ENCODE measurements around the gene SORT1.
"Not testable (repeated sequence)": the region's sequence is repeated elsewhere in the genome, so short reads cannot be mapped to it uniquely, and the experiment has no call there.

SORT1 gene

GRCh38 chr1:109396871-109397580 lies 692 bp downstream of the SORT1 start:
- DNase-seq: no peak

GRCh38 chr1:109396513-109396839 lies 1.2 kb downstream of the SORT1 start:
- DNase-seq: no peak

GRCh38 chr1:109395602-109396512 lies 1.9 kb downstream of the SORT1 start:
- peak; percentile 86 for DNase-seq

GRCh38 chr1:109395282-109395599 lies 2.5 kb downstream of the SORT1 start:
- not testable (repeated sequence) for DNase-seq

GRCh38 chr1:109394591-109395281 lies 3.0 kb downstream of the SORT1 start:
- no peak for DNase-seq

DNA sequence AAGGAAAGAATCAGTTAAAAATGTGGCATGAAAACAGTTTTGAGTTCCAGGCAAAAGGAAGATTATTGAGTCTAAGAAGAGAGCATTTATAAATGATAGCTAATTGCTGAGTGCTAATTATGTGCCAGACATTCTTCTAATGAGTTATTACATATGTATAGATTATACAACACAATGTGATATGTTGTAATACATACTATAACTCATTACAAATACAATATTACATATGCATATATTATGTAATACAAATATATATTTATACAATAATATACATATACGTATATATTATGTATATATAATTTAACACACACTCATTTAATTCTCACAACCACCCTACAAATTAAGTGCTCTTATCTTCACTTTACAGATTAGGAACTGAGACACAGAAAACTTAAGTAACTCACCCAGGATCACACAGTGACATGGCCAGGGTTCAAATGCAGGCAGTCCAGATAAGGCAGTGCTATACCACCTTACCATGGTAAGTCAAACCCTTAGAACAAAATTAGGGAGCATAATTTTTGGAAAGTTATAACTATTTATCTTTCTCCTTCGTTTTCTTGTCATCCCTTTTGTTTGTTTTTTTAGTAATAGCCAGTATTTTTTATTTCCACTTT lies 4.0 kb downstream of the SORT1 start:
- no peak for DNase-seq

GRCh38 chr1:109392788-109393616 lies 4.7 kb downstream of the SORT1 start:
- peak; percentile 67 for DNase-seq

- no peak for DNase-seq
Observed at GRCh38 chr1:109392037-109392787, 5.5 kb downstream of the SORT1 start.

DNA sequence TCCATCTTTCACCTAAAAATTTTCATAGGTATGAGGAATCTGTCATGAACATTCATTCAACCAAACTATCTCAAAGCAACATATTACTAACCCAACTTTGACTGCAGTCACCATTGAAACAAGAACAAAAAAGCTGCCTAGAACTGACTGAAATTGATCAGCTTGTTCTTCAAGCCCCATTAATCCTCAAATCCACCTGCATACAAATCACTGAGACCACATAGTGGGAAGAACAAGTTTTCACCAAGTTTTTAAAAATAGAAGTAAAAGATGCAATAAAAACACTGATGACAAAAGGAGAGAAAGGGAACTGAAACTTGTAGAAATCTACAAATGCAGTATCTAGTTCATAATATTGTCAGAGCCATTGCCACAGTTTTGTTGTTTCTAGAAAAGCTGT lies 6.1 kb downstream of the SORT1 start:
- no peak for DNase-seq

DNA sequence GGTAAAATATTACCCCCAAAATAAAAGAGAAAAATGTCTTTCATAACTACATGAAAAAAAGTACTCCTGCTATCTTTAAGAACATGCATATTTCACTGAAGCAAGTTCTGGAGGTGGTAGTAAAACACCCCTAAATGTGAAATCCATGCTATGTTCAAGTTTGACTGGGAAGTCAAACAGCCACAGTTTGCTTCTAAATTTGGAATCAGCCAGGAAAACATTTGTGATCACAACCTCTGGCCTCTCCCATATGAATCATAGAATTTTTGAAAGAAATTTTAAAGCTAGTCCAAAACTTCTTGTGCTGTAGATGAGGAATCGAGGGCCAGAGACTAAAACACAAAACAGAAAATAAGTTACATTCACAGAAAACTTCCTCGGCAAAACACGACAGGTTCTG lies 6.6 kb downstream of the SORT1 start:
- peak; percentile 70 for DNase-seq

DNA sequence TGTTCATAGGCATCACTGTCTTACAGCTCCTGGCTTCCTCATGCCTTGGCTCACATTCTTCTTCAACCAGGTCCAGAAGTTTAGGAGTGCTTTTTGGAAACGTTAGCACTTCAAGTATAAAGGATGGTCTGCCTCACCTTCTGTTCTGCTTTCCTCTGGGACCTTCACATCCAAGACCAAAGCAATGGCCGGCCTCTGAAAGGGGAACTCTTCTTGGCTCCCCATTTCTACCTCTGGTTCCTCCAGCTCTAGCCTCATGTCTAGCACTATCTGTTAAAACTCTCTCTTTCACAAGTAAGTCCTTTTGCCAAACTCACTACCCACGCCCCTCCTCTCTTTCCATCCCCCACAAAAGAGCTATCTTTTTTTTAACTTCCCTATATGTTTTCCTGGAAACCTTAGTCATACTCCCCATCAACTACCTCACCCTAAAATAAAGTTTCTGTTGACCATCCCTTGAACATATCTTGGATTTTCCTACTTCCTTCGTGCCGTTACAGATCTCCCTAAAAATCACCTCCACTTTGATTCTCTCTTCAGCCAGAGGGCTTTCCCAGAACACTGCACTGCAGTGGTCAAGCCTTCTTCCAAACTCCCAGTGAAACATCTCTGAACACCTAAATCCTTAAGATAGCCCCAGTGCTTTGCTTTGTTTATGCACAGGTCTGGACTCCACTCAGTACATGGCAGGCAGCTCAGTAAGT lies 7.9 kb downstream of the SORT1 start:
- no peak for DNase-seq

DNA sequence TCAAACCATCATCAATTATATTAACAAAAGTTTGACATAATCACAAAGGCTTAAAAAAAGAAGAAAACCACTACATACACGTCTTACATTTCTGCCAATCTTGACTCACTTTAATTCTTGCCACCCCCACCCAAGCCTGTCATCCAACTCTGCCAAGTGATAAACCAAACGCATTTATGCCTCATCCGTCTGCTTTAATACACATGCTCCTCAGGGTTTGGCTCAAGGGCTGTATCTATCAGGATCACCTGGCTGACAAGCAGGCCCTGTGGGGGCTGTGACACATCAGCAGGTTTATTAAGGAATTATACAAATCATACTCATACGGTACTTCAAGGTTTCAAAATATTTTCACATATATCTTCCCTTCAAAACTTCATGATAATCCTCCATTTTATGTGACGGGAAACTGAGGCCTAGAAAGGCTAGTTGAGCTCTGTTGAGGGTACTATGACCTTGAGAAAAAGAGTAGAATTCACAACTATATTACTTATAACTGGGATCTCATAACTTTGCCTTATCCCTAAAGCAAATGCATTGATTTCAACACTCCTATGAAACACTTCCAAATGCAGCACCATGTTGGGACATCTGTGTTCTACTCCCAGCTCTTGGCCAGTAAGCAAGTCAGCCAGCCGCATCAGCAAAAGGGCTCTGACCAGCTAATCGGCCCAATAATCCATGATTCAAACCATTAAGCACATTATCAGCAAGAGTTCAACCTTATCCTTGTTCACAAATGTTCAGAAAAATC lies 8.7 kb downstream of the SORT1 start:
- DNase-seq: no peak

- no peak for DNase-seq
Observed at GRCh38 chr1:109388208-109388711, 9.5 kb downstream of the SORT1 start.

DNA sequence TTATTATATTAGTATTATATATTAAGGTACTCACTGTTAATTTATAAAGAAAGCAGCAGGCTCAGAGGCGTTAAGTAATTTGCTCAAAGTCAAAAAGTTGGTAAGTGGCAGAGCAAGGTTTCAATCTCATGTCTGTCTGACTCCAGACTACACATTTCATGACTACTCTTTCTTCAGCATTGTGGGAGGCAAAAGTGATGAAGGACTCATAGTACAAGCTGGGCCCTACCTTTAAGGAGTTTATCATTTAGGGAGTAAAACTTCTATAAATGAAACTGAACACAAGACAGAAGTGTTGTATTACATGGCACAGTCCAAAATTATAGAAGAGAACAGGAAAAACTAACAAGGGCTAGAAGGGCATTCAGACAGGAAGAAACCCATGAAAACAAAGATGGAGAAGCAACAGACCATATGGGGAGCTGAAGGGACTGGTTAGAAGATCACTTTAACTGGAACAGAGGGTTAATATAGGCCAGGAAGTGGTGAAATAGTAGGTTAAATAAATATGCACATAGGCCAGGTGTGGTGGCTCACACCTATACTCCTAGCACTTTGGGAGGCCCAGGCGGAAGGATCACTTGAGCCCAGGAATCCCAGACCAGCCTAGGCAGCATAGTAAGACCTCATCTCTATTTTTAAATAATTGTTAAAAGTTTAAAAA lies 11.5 kb downstream of the SORT1 start:
- no peak for DNase-seq

DNA sequence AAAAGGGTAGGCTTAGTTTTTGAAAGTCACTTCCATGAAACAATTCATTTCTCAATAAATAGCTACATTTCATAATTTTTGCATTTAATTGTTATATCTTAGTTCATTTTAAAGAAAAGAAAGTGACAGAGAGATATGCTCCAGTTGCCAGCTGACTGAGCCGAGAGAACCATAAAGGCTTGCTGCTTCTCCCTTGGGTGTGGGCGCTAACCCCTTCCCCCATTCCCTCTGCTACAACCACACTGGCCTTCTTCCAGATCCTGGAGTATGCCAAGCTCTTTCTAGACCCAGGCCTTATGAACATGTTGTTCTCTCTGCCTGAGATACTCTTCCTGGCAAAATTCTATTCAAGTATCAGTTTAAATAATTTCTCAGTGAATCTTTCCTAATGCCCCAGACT lies 12.3 kb downstream of the SORT1 start:
- DNase-seq: no peak

GRCh38 chr1:109383854-109384253 lies 13.9 kb downstream of the SORT1 start:
- no peak for DNase-seq

DNA sequence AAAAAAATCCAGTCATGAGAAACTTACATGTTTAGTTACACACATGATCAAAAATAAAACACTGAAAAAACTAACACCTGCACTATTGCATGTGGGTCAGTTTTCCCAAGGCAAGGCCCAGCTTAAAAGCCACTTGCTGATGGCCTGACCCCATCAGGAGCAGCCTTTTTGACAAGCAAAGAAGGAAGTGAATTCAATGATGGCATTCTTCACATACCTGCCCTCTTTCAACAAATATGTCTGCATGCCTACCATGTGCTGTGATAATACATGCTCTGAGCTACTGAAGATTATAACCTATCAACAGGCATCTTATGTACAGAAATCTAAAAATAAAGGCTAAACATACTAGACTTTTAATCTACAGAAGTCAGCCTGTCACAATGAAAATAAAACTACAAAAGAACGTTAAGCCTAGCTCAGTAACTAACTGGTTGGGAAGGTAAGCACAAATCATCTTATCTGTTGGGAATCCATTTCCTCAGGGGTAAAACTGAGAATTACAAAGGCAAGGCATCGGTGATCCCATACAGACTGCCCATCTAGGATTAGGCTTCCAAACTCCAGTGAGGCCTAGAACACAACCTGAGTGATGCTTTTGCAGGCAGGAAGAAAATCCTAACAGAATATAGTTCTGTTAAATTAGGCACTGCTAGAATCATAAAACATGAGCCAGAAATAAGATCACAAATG lies 14.5 kb downstream of the SORT1 start:
- no peak for DNase-seq

- DNase-seq: no peak
Observed at GRCh38 chr1:109381573-109381972, 16.1 kb downstream of the SORT1 start.

GRCh38 chr1:109379907-109380306 lies 17.8 kb downstream of the SORT1 start:
- DNase-seq: no peak

All from fibroblast of skin of back (primary cell).